K562 (cell line): ENCODE results near the gene LIPT1. TPM values are rescaled to one million over a fixed set of nuclear protein-coding genes. Genes with fewer than 3 reads are reported as not detected.

Source experiments
- DMBX1 ChIP-seq: fragments of 250-450 bp; sonication (Bioruptor Pico); IDR thresholded peaks from 2 replicates; pipeline ENCODE4 v1.8.0; 2022; ENCODE audit warnings: inconsistent platforms, mild to moderate bottlenecking, moderate library complexity, borderline replicate concordance
- ETV1 ChIP-seq: fragments of 450-650 bp; conservative IDR thresholded peaks from 2 replicates; pipeline ENCODE4 v1.6.1; 2016; ENCODE audit warnings: missing genetic modification characterization, control low read depth, low read depth, missing compliant biosample characterization
- FOS ChIP-seq: IDR thresholded peaks from 3 replicates; pipeline ENCODE4 v1.6.1; 2011; ENCODE audit not compliant: insufficient read length; ENCODE audit errors: extremely low read depth
- NCOA1 ChIP-seq: fragments of 450-650 bp; IDR thresholded peaks from 2 replicates; pipeline ENCODE4 v1.6.1; 2016; ENCODE audit warnings: low read depth
- NFE2 ChIP-seq: IDR thresholded peaks from 2 replicates; pipeline ENCODE4 v1.6.1; 2014; ENCODE audit warnings: antibody characterized with exemption, low read depth
- NFE2L1 ChIP-seq: fragments of 450-650 bp; IDR thresholded peaks from 2 replicates; pipeline ENCODE4 v1.6.1; 2016; ENCODE audit warnings: missing genetic modification characterization, low read depth, mild to moderate bottlenecking, missing compliant biosample characterization, moderate library complexity, borderline replicate concordance
- NRF1 ChIP-seq, 2 experiments: fragments of 450-650 bp; IDR thresholded peaks in 1 of 2; conservative IDR thresholded peaks in 1 of 2; 2 replicates each; pipeline ENCODE4 v1.6.1; 2014; ENCODE audit warnings: mild to moderate bottlenecking in 2 of 2
- POLR2AphosphoS2 ChIP-seq: IDR thresholded peaks from 2 replicates; pipeline ENCODE4 v1.6.1; 2012; ENCODE audit warnings: low read length, improper control_type of control experiment
- POLR2AphosphoS5 ChIP-seq: IDR thresholded peaks from 2 replicates; pipeline ENCODE4 v1.6.1; 2011; ENCODE audit warnings: mild to moderate bottlenecking, low read depth, low read length, moderate library complexity; ENCODE audit not compliant: control insufficient read depth, insufficient read depth
- PRPF4 ChIP-seq: fragments of 200-400 bp; formaldehyde crosslinking; IDR thresholded peaks from one replicate; pipeline ENCODE4 v1.6.1; 2017; ENCODE audit warnings: low read length, low read depth, mild to moderate bottlenecking; ENCODE audit not compliant: insufficient read depth, poor library complexity, severe bottlenecking
- RFX5 ChIP-seq: IDR thresholded peaks from 2 replicates; pipeline ENCODE4 v1.6.1; 2011; ENCODE audit warnings: low read depth, mild to moderate bottlenecking, improper control_type of control experiment, low read length
- TGIF2 ChIP-seq: sonication (generic); formaldehyde crosslinking; IDR thresholded peaks from 2 replicates; pipeline ENCODE4 v1.8.1; 2022; ENCODE audit warnings: mild to moderate bottlenecking, missing genetic modification reagents, moderate library complexity
- ZKSCAN1 ChIP-seq: fragments of 150-350 bp; IDR thresholded peaks from 2 replicates; pipeline ENCODE4 v1.6.1; 2016; ENCODE audit warnings: low read depth, low read length
- polyA plus RNA-seq, 8 experiments: library from polyadenylated mRNA; depleted of rRNA in 4 of 8; stranded (reverse) in 5 of 8; unstranded in 3 of 8; fragments of >200 nt; fragmentation: Nextera tagmentation in 2 of 8; fragmentation: Illumina TruSeq in 1 of 8; extraction: Ambion mirVana in 2 of 8; extraction: Trizol in 1 of 8; gene quantifications; 2 replicates each; pipeline versions ENCODE4 v1.2.1 to v1.2.3, GENCODE V29; 2011 to 2014; ENCODE audit warnings: inconsistent platforms in 1 of 8, missing spikeins in 1 of 8
- total RNA-seq, 7 experiments: library from RNA; depleted of rRNA in 6 of 7; stranded (reverse); fragments of >200 nt in 6 of 7; fragmentation: Illumina TruSeq in 2 of 7; extraction: Trizol in 2 of 7; gene quantifications; 2 replicates each; pipeline versions ENCODE4 v1.2.1 to v1.2.3, GENCODE V29; 2011 to 2021; ENCODE audit warnings: low replicate concordance in 1 of 7
- TF ChIP-seq, protein P1 (sequence below): sonication (generic); formaldehyde crosslinking; IDR thresholded peaks from 2 replicates; pipeline ENCODE4 v1.8.0; 2022; ENCODE audit warnings: missing genetic modification reagents, mild to moderate bottlenecking, borderline replicate concordance
- TF ChIP-seq, protein P2 (sequence below), 2 experiments: fragments of 450-650 bp; IDR thresholded peaks; 2 replicates each; pipeline ENCODE4 v1.6.1; 2016; ENCODE audit warnings: mild to moderate bottlenecking in 2 of 2, borderline replicate concordance in 1 of 2, low read depth in 1 of 2, moderate library complexity in 1 of 2
- TF ChIP-seq, protein P3 (sequence below): sonication (generic); formaldehyde crosslinking; IDR thresholded peaks from 2 replicates; pipeline ENCODE4 v1.8.1; 2023; ENCODE audit warnings: mild to moderate bottlenecking, missing genetic modification reagents

LIPT1 gene
- total and polyA plus RNA-seq, 9 of the 15 experiments (the other 6 are each of a cell fraction or from before 2014, with no cell fraction given) = 6.4 to 18.3 (median 11.6) TPM

DNA sequence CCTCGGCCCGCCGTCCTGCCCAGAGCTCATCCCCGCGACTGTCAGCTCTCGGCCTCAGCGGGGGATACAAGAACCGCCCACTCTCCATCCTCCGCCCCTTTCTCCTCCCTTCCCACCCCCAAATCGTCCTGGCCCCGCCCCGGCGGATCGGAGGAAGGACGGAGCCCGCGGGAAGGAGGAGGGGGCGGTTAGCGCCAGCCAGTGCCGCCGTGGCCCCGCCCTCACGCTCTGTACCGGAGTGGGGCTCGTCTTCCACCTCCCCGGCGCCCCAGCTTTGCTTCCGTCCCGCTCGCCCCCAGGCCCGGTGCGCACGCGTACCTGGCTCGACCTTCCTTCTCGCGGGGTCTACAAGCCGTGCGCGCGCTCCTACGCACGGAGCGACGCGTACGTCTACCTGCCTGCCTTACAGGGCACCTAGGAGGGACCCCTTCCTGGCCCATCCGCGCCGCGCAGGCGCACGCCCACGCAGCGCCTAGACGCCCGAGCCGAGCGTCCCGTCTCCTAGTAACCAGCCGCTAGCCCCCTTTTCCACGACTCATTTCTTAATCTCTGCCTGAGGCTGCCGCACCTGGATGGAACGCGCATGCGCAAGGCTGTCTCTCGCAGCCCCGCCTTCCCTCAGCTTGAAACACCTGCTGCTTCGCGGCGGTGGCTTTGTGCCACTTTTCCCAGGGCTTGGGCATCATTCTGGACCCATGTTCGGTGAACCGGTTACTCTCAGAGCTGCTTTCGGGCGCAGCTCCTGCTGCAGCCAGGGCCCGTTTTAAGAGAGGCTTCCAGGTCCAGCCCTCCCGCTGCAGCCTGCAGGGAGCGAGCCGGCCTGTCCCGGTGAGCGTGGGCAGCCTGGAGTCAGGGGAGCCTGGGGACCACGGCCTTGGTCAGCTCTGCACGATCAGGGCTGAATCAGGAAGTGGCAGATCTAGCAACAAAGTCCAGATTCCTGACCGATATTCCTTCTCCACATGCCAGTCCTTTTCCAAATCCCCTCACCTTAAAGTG is 13.4 kb upstream of the LIPT1 start, which contains the start of gene C2orf15 (continued):
- TF ChIP-seq NFE2L1 (no peak), RFX5 (no peak), NRF1 (conservative IDR thresholded peaks at IDR 0.05 in 1 of 2, IDR thresholded peaks at IDR 0.05 in 1 of 2) (peak; percentile 96 to 97), ZKSCAN1 (no peak), TGIF2 (no peak), POLR2AphosphoS2 (no peak), POLR2AphosphoS5 (no peak), NCOA1 (no peak), NFE2 (no peak), PRPF4 (no peak), ETV1 (no peak), FOS (no peak), DMBX1 (CRISPR knock-in tag) (no peak)
- TF ChIP-seq, protein P1, sequence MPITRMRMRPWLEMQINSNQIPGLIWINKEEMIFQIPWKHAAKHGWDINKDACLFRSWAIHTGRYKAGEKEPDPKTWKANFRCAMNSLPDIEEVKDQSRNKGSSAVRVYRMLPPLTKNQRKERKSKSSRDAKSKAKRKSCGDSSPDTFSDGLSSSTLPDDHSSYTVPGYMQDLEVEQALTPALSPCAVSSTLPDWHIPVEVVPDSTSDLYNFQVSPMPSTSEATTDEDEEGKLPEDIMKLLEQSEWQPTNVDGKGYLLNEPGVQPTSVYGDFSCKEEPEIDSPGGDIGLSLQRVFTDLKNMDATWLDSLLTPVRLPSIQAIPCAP (CRISPR knock-in tag) = no peak
- TF ChIP-seq, protein P2, sequence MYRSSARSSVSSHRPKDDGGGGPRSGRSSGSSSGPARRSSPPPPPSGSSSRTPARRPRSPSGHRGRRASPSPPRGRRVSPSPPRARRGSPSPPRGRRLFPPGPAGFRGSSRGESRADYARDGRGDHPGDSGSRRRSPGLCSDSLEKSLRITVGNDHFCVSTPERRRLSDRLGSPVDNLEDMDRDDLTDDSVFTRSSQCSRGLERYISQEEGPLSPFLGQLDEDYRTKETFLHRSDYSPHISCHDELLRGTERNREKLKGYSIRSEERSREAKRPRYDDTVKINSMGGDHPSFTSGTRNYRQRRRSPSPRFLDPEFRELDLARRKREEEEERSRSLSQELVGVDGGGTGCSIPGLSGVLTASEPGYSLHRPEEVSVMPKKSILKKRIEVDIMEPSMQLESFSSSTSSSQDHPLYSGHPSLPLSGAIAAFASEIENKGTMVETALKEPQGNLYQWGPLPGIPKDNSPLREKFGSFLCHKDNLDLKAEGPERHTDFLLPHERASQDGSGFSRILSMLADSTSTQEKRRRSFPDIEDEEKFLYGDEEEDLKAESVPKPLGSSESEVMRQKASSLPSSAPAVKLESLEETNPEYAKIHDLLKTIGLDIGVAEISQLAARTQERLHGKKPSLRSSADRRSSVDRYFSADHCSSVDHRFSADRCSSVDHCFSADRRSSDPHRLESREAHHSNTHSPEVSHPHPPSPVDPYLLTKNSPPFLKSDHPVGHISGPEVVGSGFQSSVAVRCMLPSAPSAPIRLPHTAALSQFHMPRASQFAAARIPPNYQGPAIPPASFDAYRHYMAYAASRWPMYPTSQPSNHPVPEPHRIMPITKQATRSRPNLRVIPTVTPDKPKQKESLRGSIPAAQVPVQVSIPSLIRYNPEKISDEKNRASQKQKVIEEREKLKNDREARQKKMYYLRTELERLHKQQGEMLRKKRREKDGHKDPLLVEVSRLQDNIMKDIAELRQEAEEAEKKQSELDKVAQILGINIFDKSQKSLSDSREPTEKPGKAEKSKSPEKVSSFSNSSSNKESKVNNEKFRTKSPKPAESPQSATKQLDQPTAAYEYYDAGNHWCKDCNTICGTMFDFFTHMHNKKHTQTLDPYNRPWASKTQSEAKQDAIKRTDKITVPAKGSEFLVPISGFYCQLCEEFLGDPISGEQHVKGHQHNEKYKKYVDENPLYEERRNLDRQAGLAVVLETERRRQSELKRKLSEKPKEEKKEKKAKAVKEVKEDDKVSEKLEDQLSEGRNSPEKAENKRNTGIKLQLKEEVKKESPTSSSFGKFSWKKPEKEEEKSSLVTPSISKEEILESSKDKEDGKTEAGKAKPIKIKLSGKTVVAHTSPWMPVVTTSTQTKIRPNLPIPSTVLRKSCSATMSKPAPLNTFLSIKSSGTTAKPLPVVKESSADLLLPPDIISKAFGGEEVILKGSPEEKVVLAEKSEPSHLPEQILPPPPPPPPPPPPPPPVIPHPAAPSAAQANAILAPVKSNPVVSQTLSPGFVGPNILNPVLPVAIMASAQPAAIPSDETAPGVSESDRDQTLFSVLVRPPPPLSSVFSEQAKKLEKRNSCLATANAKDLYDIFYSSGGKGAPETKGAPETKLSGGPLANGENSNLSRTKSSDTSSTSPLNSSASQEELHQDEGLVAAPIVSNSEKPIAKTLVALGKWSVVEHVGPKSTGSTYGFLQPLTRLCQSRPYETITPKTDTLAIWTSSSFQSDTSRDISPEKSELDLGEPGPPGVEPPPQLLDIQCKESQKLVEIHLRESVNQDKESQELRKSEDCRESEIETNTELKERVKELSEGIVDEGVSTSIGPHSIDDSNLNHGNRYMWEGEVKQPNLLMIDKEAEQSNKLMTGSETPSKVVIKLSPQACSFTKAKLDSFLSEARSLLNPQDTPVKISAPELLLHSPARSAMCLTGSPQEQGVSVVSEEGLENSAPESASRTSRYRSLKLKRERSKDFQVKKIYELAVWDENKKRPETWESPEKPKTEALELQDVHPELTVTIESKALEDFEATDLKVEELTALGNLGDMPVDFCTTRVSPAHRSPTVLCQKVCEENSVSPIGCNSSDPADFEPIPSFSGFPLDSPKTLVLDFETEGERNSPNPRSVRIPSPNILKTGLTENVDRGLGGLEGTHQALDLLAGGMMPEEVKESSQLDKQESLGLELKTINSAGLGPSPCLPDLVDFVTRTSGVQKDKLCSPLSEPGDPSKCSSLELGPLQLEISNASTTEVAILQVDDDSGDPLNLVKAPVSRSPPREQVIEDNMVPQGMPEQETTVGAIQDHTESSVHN (IDR thresholded peaks at IDR 0.05; ENCODE audit: borderline replicate concordance in 1 of 2, low read depth in 1 of 2) = no peak
- TF ChIP-seq, protein P3, sequence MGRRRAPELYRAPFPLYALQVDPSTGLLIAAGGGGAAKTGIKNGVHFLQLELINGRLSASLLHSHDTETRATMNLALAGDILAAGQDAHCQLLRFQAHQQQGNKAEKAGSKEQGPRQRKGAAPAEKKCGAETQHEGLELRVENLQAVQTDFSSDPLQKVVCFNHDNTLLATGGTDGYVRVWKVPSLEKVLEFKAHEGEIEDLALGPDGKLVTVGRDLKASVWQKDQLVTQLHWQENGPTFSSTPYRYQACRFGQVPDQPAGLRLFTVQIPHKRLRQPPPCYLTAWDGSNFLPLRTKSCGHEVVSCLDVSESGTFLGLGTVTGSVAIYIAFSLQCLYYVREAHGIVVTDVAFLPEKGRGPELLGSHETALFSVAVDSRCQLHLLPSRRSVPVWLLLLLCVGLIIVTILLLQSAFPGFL (CRISPR knock-in tag) = no peak
